HG03045 (cell line): ENCODE data around the gene SLC38A8.

Experiments
- ATAC-seq: cut with Tn5 transposase; IDR thresholded peaks from one replicate; pipeline ENCODE4 v1.9.1; 2021; ENCODE audit warnings: mild to moderate bottlenecking, moderate library complexity; ENCODE audit not compliant: unreplicated experiment

Gene SLC38A8

GRCh38 chr16:84068783-84069462, 26.3 kb upstream of the SLC38A8 start:
- ATAC-seq: no peak

- ATAC-seq: no peak
Observed at GRCh38 chr16:84068041-84068440, 25.4 kb upstream of the SLC38A8 start.

- no peak for ATAC-seq
Observed at GRCh38 chr16:84067640-84068039, 25.0 kb upstream of the SLC38A8 start.

- ATAC-seq: no peak
Observed at GRCh38 chr16:84065536-84066132, 23.0 kb upstream of the SLC38A8 start.

- ATAC-seq: no peak
Observed at GRCh38 chr16:84063980-84064379, 21.4 kb upstream of the SLC38A8 start.

GRCh38 chr16:84062734-84063640, 20.4 kb upstream of the SLC38A8 start:
- ATAC-seq: no peak

- ATAC-seq: no peak
Observed at GRCh38 chr16:84061236-84061819, 18.7 kb upstream of the SLC38A8 start.

- ATAC-seq: no peak
Observed at GRCh38 chr16:84059946-84060901, 17.6 kb upstream of the SLC38A8 start.

- ATAC-seq: no peak
Observed at GRCh38 chr16:84059111-84059510, 16.5 kb upstream of the SLC38A8 start.

GRCh38 chr16:84058664-84059063, 16.1 kb upstream of the SLC38A8 start:
- ATAC-seq: no peak

- ATAC-seq: no peak
Observed at GRCh38 chr16:84058211-84058610, 15.6 kb upstream of the SLC38A8 start.

GRCh38 chr16:84056933-84057332, 14.3 kb upstream of the SLC38A8 start:
- no peak for ATAC-seq

GRCh38 chr16:84055801-84056634, 13.4 kb upstream of the SLC38A8 start:
- ATAC-seq: no peak

GRCh38 chr16:84055366-84055765, 12.8 kb upstream of the SLC38A8 start:
- ATAC-seq: no peak

- no peak for ATAC-seq
Observed at GRCh38 chr16:84054916-84055315, 12.3 kb upstream of the SLC38A8 start.

GRCh38 chr16:84054271-84054670, 11.7 kb upstream of the SLC38A8 start:
- no peak for ATAC-seq

GRCh38 chr16:84053237-84053636, 10.6 kb upstream of the SLC38A8 start:
- ATAC-seq: no peak

- no peak for ATAC-seq
Observed at GRCh38 chr16:84052071-84052622, 9.6 kb upstream of the SLC38A8 start.

GRCh38 chr16:84050316-84050715, 7.7 kb upstream of the SLC38A8 start:
- no peak for ATAC-seq
